Parathyroid adenoma (tissue), 2 donors: ENCODE results near the gene NUP160.

Source experiments
- H2AFZ ChIP-seq: fragments of 300-600 bp; sonication (generic); one replicate; pipeline ENCODE4 v1.7.0; 2017; ENCODE audit warnings: antibody characterized with exemption, mild to moderate bottlenecking
- H3K27ac ChIP-seq: fragments of 300-600 bp; sonication (generic); one replicate; pipeline ENCODE4 v1.7.0; 2017
- H3K27me3 ChIP-seq: fragments of 300-600 bp; sonication (generic); one replicate; pipeline ENCODE4 v1.7.0; 2017; ENCODE audit warnings: low read length; ENCODE audit not compliant: control insufficient read depth, insufficient read depth
- H3K36me3 ChIP-seq: fragments of 300-600 bp; sonication (generic); one replicate; pipeline ENCODE4 v1.7.0; 2017; ENCODE audit warnings: low read length; ENCODE audit not compliant: control insufficient read depth, insufficient read depth
- H3K4me1 ChIP-seq: fragments of 300-600 bp; sonication (generic); one replicate; pipeline ENCODE4 v1.7.0; 2017; ENCODE audit warnings: control low read depth
- H3K4me2 ChIP-seq: fragments of 300-600 bp; sonication (generic); one replicate; pipeline ENCODE4 v1.7.0; 2017; ENCODE audit warnings: low read length
- H3K4me3 ChIP-seq: fragments of 300-600 bp; sonication (generic); one replicate; pipeline ENCODE4 v1.7.0; 2017; ENCODE audit warnings: low read depth, low read length
- H3K79me2 ChIP-seq: fragments of 300-600 bp; sonication (generic); one replicate; pipeline ENCODE4 v1.7.0; 2017; ENCODE audit warnings: control low read depth
- H3K9ac ChIP-seq: fragments of 300-600 bp; sonication (generic); one replicate; pipeline ENCODE4 v1.7.0; 2017; ENCODE audit warnings: mild to moderate bottlenecking
- H3K9me3 ChIP-seq: fragments of 300-600 bp; sonication (generic); one replicate; pipeline ENCODE4 v1.7.0; 2017; ENCODE audit warnings: low read length; ENCODE audit not compliant: control insufficient read depth
- CTCF ChIP-seq: fragments of 300-600 bp; sonication (generic); IDR thresholded peaks from one replicate; pipeline ENCODE4 v1.7.0; 2017; ENCODE audit warnings: antibody characterized with exemption, mild to moderate bottlenecking
- donor health status: primary hyperparathyroidism.

NUP160 gene

GRCh38 chr11:47850337-47850736, 2.2 kb upstream of the NUP160 start:
- Histone ChIP-seq H3K9me3 (no peaks in the 10 kb centered on the region), H3K9ac (no peak overlapping the region), H3K79me2 (peaks cover 4% of the 10 kb centered on the region), H3K4me1 (no peaks in the 10 kb centered on the region), H3K4me2 (no peak overlapping the region), H3K27ac (no peak overlapping the region), H3K27me3 (no peaks in the 10 kb centered on the region), H3K4me3 (no peak overlapping the region), H3K36me3 (no peaks in the 10 kb centered on the region), H2AFZ (no peak overlapping the region)
- TF ChIP-seq CTCF, result no peak

GRCh38 chr11:47848700-47849155, 578 bp upstream of the NUP160 start:
- no peak for TF ChIP-seq CTCF
- no peaks in the 10 kb centered on the region for H3K9me3 ChIP-seq

GRCh38 chr11:47847537-47847891, 636 bp downstream of the NUP160 start:
- H3K4me2 ChIP-seq, result peak overlapping the region; percentile 84
- no peaks in the 10 kb centered on the region for H3K9me3 ChIP-seq
- no peaks in the 10 kb centered on the region for H3K27me3 ChIP-seq
- H3K27ac ChIP-seq, result peak overlapping the region; percentile 92
- H2AFZ ChIP-seq, result peak overlapping the region; percentile 95
- H3K9ac ChIP-seq, result no peak overlapping the region
- H3K79me2 ChIP-seq, result peaks cover 4% of the 10 kb centered on the region
- no peak for TF ChIP-seq CTCF
- H3K4me1 ChIP-seq, result peaks cover 7% of the 10 kb centered on the region
- peak overlapping the region; percentile 86 for H3K4me3 ChIP-seq
- no peaks in the 10 kb centered on the region for H3K36me3 ChIP-seq

More at GRCh38 chr11:47848700-47849155, 578 bp upstream of the NUP160 start:
- Histone ChIP-seq H3K79me2 (peaks cover 4% of the 10 kb centered on the region), H3K36me3 (no peaks in the 10 kb centered on the region), H3K4me1 (peaks cover 7% of the 10 kb centered on the region), H3K27ac (peak overlapping the region; percentile 92), H3K4me3 (peak overlapping the region; percentile 86), H3K27me3 (no peaks in the 10 kb centered on the region), H3K9ac (peak overlapping the region; percentile 73), H2AFZ (peak overlapping the region; percentile 95), H3K4me2 (peak overlapping the region; percentile 84)

GRCh38 chr11:47846998-47847397, 1.2 kb downstream of the NUP160 start:
- H3K9me3 ChIP-seq, result no peaks in the 10 kb centered on the region
- H3K79me2 ChIP-seq, result peaks cover 5% of the 10 kb centered on the region
- no peak overlapping the region for H2AFZ ChIP-seq
- H3K4me3 ChIP-seq, result no peak overlapping the region
- no peaks in the 10 kb centered on the region for H3K27me3 ChIP-seq
- H3K9ac ChIP-seq, result no peak overlapping the region
- H3K4me1 ChIP-seq, result peaks cover 7% of the 10 kb centered on the region
- no peak overlapping the region for H3K27ac ChIP-seq
- TF ChIP-seq CTCF, result no peak
- H3K36me3 ChIP-seq, result no peaks in the 10 kb centered on the region
- H3K4me2 ChIP-seq, result peak overlapping the region; percentile 14

- Histone ChIP-seq H3K36me3 (no peaks in the 10 kb centered on the region), H3K27ac (peak overlapping the region; percentile 29), H2AFZ (no peak overlapping the region)
Measured at GRCh38 chr11:47843361-47844055, 4.6 kb downstream of the NUP160 start.

More at GRCh38 chr11:47843361-47844055, 4.6 kb downstream of the NUP160 start:
- H3K79me2 ChIP-seq, result peaks cover 7% of the 10 kb centered on the region
- H3K4me1 ChIP-seq, result peaks cover 7% of the 10 kb centered on the region
- H3K27me3 ChIP-seq, result no peaks in the 10 kb centered on the region
- peak overlapping the region; percentile 18 for H3K4me2 ChIP-seq
- TF ChIP-seq CTCF, result no peak
- H3K9ac ChIP-seq, result no peak overlapping the region
- no peak overlapping the region for H3K4me3 ChIP-seq
- H3K9me3 ChIP-seq, result no peaks in the 10 kb centered on the region
